Cardiac septum (tissue), 1 donor: ENCODE data around the gene TULP3. TPM values are rescaled to one million over a fixed set of nuclear protein-coding genes. Genes with fewer than 3 reads are reported as not detected.
A peak's percentile ranks its signal among the peaks of the same experiment; 100 is the strongest.

ENCODE experiments used
- DNase-seq: peaks from one replicate; pipeline ENCODE4 v3.0.0-alpha.2; 2020; ENCODE audit warnings: low spot score
- intact Hi-C: fragments of 100-400 bp; cut with DNase I; formaldehyde crosslinking; loops from one replicate; pipeline ENCODE4 v1.14.0; 2022
- total RNA-seq: library from RNA; stranded (reverse); fragmentation: NEBNext Ultra II Directional; extraction: Animal tissue kit (Norgen Biotek cat#: 25700); gene quantifications from one replicate; pipeline ENCODE4 v1.2.1, GENCODE V29; 2021
- donor health status: DM: no; HTN: no; CAD: no.

TULP3 gene
- total RNA-seq, 1 donor from 2014 or later, result 6.2 TPM

DNA sequence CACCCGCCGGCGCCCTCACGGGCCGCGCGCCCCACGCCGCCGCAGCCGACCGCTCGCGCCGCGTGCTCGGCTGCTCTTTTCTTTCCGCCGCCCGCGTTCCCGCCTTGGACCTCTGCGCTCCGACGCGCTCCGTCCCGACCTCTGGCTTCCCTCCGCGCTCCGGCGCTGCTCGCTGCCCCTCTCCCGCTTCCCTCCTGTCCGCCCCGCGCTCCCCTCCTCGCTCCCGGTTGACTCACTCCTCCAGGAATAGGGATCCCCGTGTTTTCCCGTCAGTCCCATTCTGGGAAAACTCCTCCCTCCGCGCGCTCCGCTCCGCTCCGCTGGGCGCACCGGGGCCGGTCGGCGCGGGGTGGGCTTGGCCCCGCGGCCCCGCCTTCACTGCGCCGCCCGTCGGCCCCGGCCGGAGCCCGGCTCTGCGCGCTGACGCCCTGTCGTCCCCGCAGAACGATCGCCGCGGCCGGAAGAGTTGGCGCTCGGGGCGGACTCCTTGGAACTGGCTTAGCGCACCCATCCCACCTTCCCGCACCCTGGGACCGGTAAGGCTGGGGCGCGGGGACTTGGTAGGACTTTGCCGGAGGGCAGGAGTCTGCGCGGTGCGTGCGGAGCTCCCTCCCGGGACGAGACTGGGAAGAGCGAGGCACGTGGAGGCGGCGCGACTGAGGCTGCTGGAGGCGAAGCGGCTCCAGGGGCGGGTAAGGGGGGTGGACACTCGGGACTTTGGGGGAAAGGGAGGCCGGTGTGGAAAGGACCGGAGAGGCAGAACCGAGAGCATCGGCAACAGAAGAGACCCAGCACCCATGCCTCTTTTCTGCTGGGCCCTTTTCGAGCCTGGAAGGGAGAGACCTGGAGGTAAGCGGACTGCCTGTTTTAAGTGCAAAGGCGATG, 69.1 kb downstream of the TULP3 start:
- DNase-seq, result peak; percentile 84
- intact Hi-C loops, result loop anchor here (2.0 to 5.0 kb wide), 3 partner anchors 39 to 75 kb away; partner anchors contain the start of gene TULP3

DNA sequence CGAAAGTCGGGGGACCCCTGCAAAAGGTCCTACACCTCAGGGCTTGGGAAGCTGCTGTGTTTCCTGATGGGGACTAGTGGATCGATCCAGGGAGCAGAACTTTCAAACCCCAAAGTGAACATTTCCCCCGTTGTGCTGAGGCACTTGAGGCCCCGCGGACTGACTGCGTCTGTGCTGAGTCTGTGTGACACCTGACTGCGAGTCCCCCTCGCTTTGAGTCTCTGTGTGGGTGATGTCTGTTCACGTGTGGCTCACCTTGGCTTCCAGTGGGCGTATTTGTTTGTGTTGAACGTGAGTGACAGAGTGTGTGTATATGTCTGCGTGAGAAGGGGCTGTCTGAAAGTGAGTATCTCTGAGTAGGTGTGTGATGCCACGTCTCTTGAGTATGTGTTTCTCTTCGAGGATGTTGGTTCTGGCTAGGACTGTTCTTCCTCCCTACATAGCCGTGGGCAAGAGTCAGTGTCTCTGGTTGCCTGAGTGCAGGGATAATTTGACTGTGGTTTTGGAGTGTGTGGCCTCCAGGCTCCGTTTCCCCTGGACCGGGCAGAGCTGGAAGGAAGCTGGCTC, 69.8 kb downstream of the TULP3 start:
- intact Hi-C loops, result no loop called here
- no peak for DNase-seq

GRCh38 chr12:2960996-2961616, 70.4 kb downstream of the TULP3 start:
- DNase-seq, result no peak

GRCh38 chr12:2961705-2962104, 71.0 kb downstream of the TULP3 start:
- no peak for DNase-seq
- intact Hi-C loops, result no loop called here

More at GRCh38 chr12:2960996-2961616, 70.4 kb downstream of the TULP3 start:
- intact Hi-C loops, result no loop called here

- intact Hi-C loops, result no loop called here
Measured at GRCh38 chr12:2963154-2963759, 72.6 kb downstream of the TULP3 start.

DNA sequence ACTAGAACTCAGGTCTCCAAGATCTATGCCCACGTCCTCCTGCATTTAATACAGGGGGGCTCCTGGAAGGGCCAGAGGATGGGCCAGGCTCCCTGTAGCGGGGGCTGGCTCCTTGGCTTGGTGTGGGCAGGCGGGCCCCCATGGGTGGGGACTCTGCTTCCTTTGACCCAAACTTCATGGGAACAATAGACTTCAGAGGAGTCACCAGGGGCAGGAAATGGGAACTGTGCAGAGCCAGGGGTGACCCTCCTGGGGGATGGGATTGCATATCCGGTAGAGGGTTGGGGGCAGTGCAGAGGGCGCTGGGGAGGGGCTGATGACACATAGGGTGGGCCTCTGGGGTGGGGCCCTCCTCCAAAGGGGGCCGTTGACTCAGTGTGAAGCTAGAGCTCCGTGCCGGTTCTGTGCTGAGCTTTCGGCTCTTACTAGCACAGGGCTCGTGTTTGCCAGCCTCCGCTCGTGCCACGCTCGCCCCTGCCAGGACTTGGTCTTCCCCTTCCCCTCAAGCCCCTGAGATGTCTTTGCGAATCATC, 73.1 kb downstream of the TULP3 start:
- peak; percentile 80 for DNase-seq
- intact Hi-C loops, result no loop called here

More at GRCh38 chr12:2963154-2963759, 72.6 kb downstream of the TULP3 start:
- peak; percentile 79 for DNase-seq

DNA sequence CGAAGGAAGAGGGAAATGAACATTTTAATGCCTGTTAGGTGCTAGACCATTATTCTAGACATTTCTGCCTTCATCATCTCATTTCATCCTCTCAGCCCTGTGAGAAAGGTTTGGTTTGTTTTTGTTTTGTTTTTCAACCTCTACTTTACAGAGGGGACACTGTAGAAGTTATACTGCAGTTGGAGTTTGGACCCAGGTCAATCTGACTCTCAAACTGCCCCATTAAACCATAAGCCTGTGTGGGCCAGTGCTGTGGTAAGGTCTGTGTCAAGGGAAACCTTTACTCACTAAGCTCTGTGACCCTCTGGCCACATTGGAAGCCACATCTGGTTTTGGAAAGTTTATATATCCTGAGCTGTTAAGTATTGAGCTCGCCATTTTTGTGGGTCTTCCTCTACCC, 77.0 kb downstream of the TULP3 start:
- intact Hi-C loops, result no loop called here
- DNase-seq, result no peak

GRCh38 chr12:2970744-2971143, 80.1 kb downstream of the TULP3 start:
- intact Hi-C loops, result no loop called here
- DNase-seq, result no peak

- intact Hi-C loops, result no loop called here
- DNase-seq, result no peak
Measured at GRCh38 chr12:2973566-2973965, 82.9 kb downstream of the TULP3 start.

- no peak for DNase-seq
- intact Hi-C loops, result no loop called here
Measured at GRCh38 chr12:2974560-2974971, 83.9 kb downstream of the TULP3 start.

GRCh38 chr12:2976581-2976996, 85.9 kb downstream of the TULP3 start:
- intact Hi-C loops, result no loop called here
- no peak for DNase-seq

- no peak for DNase-seq
- intact Hi-C loops, result no loop called here
Measured at GRCh38 chr12:2977776-2978175, 87.1 kb downstream of the TULP3 start.

- intact Hi-C loops, result no loop called here
- no peak for DNase-seq
Measured at GRCh38 chr12:2979806-2980205, 89.1 kb downstream of the TULP3 start.

DNA sequence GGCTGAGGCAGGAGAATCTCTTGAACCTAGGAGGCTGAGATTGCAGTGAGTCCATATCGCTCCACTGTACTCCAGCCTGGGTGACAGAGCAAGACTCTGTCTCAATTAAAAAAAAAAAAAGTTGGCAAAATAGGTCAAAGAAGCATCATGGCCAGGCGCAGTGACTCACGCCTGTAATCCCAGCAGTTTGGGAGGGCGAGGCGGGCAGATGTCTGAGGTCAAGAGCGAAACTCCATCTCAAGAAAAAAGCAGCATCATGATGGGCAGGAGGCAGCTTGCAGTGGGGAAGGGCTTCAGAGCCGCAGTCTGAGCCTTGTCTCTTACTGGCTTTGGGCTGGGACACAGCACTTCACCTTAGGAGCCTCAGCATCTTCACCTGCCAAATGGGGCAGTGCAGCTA, 89.9 kb downstream of the TULP3 start:
- intact Hi-C loops, result no loop called here

DNA sequence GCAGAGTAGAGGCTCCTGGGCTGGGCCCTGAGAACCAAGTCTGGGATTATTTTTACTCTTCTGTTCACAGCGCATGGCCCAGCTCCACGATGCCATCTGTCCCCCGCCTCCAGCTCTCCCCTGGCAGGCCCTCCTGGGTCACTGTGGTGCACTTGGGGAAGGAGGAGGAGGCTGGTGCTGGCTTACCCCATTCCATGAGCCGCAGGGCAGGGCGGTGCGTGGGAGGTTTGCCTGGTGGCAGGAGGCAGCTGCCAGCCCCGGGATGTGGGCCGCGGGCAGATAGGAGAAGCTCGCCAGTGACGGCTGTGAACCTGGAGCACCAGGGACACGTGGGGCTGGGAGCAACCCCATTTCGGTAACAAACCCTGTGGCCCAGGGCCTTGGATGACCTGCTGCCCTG, 91.7 kb downstream of the TULP3 start:
- intact Hi-C loops, result no loop called here
- DNase-seq, result no peak

More for the DNA sequence above, 89.9 kb downstream of the TULP3 start:
- no peak for DNase-seq

GRCh38 chr12:2984249-2984648, 93.6 kb downstream of the TULP3 start:
- intact Hi-C loops, result no loop called here
- DNase-seq, result no peak

DNA sequence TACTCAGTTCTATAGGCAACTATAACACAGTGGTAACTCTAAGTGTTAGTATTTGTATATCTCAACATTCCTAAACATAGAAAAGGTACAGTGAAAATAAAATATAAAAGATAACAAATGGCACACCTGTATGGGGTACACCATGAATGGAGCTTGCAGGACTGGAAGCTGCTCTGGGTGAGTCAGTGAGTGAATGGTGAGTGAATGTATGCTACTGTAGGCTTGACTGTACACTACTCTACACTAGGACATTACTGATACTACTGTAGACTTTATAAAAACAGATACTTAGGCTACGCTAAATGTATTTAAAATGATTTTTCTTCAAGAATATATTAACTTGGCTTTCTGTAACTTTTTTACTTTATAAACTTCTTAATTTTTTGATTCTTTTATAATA, 94.0 kb downstream of the TULP3 start:
- no peak for DNase-seq
- intact Hi-C loops, result no loop called here

DNA sequence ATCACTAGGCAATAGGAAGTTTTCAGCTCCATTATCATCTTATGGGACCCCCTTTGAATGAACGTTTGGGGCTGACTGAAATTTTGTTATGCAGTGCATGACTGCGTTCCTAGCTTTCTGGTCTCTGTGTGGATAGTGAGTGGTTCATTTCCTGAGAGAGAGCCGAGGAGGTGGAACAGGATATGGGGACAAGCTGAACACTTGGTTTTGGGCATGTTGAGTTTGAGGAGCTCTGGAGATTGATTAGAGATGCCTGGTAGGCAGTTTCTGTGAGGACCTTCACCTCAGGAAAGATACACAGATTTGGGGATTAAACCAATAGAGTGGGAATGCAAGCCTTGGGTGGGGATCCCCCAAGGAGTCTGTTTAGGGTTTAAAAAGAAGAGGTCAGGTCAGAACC, 96.2 kb downstream of the TULP3 start:
- intact Hi-C loops, result no loop called here
- DNase-seq, result no peak

DNA sequence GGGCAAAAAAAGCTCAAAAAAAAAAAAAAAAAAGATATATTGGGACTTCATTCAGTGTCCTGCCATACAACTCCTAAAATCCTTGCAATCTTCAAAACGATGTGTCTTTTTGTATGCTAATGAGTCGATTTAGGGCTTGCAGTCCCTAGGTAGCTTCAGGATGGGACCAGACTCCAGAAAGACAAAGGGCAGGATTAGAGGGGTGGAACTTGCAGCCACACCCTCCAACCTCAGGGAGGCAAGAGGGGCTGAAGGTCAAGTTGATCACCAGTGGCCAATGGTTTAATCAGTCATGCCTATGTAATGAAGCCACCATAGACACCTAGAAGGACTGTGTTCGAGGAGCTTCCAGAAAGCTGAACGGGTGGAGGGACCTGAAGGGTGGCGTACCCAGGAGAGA, 97.8 kb downstream of the TULP3 start:
- intact Hi-C loops, result no loop called here

More for the DNA sequence above, 97.8 kb downstream of the TULP3 start:
- no peak for DNase-seq
